Ovary (tissue), 3 donors: ENCODE data around the gene UQCRC1.

Experiments used
- EP300 ChIP-seq: sonication (generic); formaldehyde crosslinking; IDR thresholded peaks from one replicate; pipeline ENCODE4 v1.6.1; 2017; ENCODE audit warnings: antibody characterized with exemption
- TF ChIP-seq, protein P1 (sequence below), 3 donors: fragments of 450-650 bp in 2 of 3; fragments of 200-600 bp in 1 of 3; IDR thresholded peaks; one replicate each; pipeline versions ENCODE4 v1.5.1 to v1.8.0; 2016 to 2022; ENCODE audit warnings: antibody characterized with exemption in 3 of 3, mild to moderate bottlenecking in 1 of 3
- donor health status: DM: no; HTN: no; CAD: no.

DNA sequence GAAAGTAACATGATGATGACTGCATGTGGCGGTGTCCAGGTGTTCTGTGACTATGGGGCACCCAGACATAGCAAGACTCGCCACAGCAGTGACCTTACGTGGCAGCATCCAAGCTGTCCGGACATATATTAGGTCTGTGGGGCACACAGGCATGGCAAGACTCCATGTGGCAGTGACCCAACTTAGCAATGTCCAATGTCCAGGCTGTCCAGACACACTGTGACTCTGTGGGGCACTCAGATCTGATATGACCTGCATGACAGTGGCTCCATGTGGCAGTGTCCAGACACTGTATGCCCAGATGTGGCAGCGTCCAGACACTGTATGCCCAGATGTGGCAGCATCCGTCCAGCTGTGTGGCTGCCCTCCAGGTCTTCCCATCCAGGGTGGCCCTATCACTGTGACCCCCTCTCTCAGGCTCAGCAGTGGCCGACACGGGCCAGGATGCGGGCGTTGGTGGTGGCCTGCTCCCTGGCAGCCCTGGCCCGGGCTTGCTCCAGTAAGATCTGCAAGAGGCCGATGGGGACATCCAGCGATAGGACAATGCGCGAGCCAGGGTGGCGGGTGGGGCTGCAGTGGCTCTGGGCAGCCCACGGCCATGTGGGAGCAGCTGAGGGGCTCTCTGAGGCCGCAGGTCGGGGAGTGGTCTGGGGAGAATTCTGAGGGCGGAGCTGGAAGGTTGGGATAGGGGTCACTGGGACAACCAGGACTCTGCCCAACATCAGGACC lies 46.9 kb downstream of the UQCRC1 start:
- no peak for TF ChIP-seq EP300
- TF ChIP-seq, protein P1, sequence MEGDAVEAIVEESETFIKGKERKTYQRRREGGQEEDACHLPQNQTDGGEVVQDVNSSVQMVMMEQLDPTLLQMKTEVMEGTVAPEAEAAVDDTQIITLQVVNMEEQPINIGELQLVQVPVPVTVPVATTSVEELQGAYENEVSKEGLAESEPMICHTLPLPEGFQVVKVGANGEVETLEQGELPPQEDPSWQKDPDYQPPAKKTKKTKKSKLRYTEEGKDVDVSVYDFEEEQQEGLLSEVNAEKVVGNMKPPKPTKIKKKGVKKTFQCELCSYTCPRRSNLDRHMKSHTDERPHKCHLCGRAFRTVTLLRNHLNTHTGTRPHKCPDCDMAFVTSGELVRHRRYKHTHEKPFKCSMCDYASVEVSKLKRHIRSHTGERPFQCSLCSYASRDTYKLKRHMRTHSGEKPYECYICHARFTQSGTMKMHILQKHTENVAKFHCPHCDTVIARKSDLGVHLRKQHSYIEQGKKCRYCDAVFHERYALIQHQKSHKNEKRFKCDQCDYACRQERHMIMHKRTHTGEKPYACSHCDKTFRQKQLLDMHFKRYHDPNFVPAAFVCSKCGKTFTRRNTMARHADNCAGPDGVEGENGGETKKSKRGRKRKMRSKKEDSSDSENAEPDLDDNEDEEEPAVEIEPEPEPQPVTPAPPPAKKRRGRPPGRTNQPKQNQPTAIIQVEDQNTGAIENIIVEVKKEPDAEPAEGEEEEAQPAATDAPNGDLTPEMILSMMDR (IDR thresholded peaks at IDR 0.05) = no peak
